B cell (primary cell): ENCODE data around the gene EGFL7. TPM values are rescaled to one million over a fixed set of nuclear protein-coding genes. Genes with fewer than 3 reads are reported as not detected.

Experiments used
- ATAC-seq: fragments of 200-7000 bp; cut with Tn5 transposase; one replicate; pipeline ENCODE4 v1.10.0; 2021; ENCODE audit warnings: low read depth, mild to moderate bottlenecking, moderate number of reproducible peaks, moderate library complexity
- CTCF ChIA-PET: fragments of 350-600 bp; sonication (Branson Sonifier 250); formaldehyde crosslinking; loops from one replicate; lab custom pipeline; 2021; ENCODE audit warnings: antibody characterized with exemption, inconsistent platforms; lab: Charles Lee
- POLR2A ChIA-PET: fragments of 350-600 bp; sonication (Branson Sonifier 250); formaldehyde crosslinking; loops from one replicate; lab custom pipeline; 2021; ENCODE audit warnings: antibody characterized with exemption; lab: Charles Lee
- DNase-seq: peaks from one replicate; pipeline ENCODE4 v3.0.0; 2013
- H2AFZ ChIP-seq: 2 replicates; pipeline ENCODE4 v1.6.1; 2012; ENCODE audit warnings: mild to moderate bottlenecking, low read depth, low read length; ENCODE audit not compliant: insufficient read depth, poor library complexity, severe bottlenecking
- H3K27ac ChIP-seq, 2 donors: 1 replicate in 1 of 2; 2 replicates in 1 of 2; pipeline ENCODE4 v1.5.1; 2012 to 2013; ENCODE audit warnings: low read length in 2 of 2, mild to moderate bottlenecking in 2 of 2, moderate library complexity in 1 of 2
- H3K27me3 ChIP-seq, 4 experiments: fragments of 200-600 bp in 1 of 4; sonication (generic) in 1 of 4; replicated peaks in 1 of 4; 1 replicate in 2 of 4; 2 replicates in 2 of 4; pipeline versions ENCODE4 v1.6.1 to v1.7.0; 2013 to 2016; ENCODE audit warnings: low read length in 3 of 4, mild to moderate bottlenecking in 2 of 4, mixed read lengths in 1 of 4, moderate library complexity in 1 of 4; ENCODE audit not compliant: insufficient read depth in 4 of 4, control insufficient read depth in 3 of 4; ENCODE audit errors: control extremely low read depth in 1 of 4
- H3K36me3 ChIP-seq, 2 experiments: replicated peaks in 1 of 2; 1 replicate in 1 of 2; 2 replicates in 1 of 2; pipeline versions ENCODE4 v1.6.1 to v1.7.1; 2013; ENCODE audit warnings: low read length in 1 of 2; ENCODE audit not compliant: insufficient read depth in 2 of 2, control insufficient read depth in 1 of 2; ENCODE audit errors: control extremely low read depth in 1 of 2, extremely low read depth in 1 of 2
- H3K4me1 ChIP-seq, 2 donors: fragments of 200-600 bp in 1 of 2; sonication (generic) in 1 of 2; 1 replicate in 1 of 2; 2 replicates in 1 of 2; pipeline versions ENCODE4 v1.5.1 to v1.6.1; 2013 to 2017; ENCODE audit warnings: low read length in 2 of 2; ENCODE audit not compliant: control insufficient read depth in 2 of 2, insufficient read depth in 2 of 2
- H3K4me2 ChIP-seq: replicated peaks from 2 replicates; pipeline ENCODE3; 2012; ENCODE audit warnings: mild to moderate bottlenecking, low read depth, low read length; ENCODE audit not compliant: poor library complexity, severe bottlenecking
- H3K4me3 ChIP-seq, 5 experiments: fragments of 200-600 bp in 1 of 5; sonication (generic) in 1 of 5; 1 replicate in 3 of 5; 2 replicates in 2 of 5; pipeline versions ENCODE4 v1.5.1 to v1.7.0; 2011 to 2016; ENCODE audit warnings: low read length in 4 of 5, mild to moderate bottlenecking in 4 of 5, low read depth in 2 of 5, control low read depth in 1 of 5, moderate library complexity in 1 of 5; ENCODE audit not compliant: insufficient read depth in 1 of 5; ENCODE audit errors: control extremely low read depth in 1 of 5, extremely low read depth in 1 of 5
- H3K79me2 ChIP-seq: fragments of 200-600 bp; sonication (generic); one replicate; pipeline ENCODE4 v1.6.0; 2016; ENCODE audit warnings: low read length; ENCODE audit not compliant: control insufficient read depth, insufficient read depth
- H3K9ac ChIP-seq: fragments of 200-600 bp; sonication (generic); 2 replicates; pipeline ENCODE4 v1.6.1; 2017; ENCODE audit warnings: mild to moderate bottlenecking, low read length, moderate library complexity
- H3K9me3 ChIP-seq, 3 donors: one replicate each; pipeline versions ENCODE4 v1.6.1 to v1.7.1; 2013; ENCODE audit warnings: low read length in 2 of 3; ENCODE audit not compliant: control insufficient read depth in 2 of 3, insufficient read depth in 1 of 3; ENCODE audit errors: control extremely low read depth in 1 of 3
- H4K20me1 ChIP-seq: 2 replicates; pipeline ENCODE4 v1.6.0; 2012; ENCODE audit warnings: mild to moderate bottlenecking, low read length; ENCODE audit not compliant: insufficient read depth, control insufficient read depth, poor library complexity, severe bottlenecking
- H3K27ac Mint-ChIP-seq: one replicate; pipeline ENCODE4 v1.8.0; 2021; ENCODE audit warnings: mixed read lengths
- H3K27me3 Mint-ChIP-seq: one replicate; pipeline ENCODE4 v1.8.0; 2021; ENCODE audit warnings: mixed read lengths
- H3K4me1 Mint-ChIP-seq: one replicate; pipeline ENCODE4 v1.8.0; 2021; ENCODE audit warnings: mixed read lengths
- H3K4me3 Mint-ChIP-seq: one replicate; pipeline ENCODE4 v1.8.0; 2021; ENCODE audit warnings: mixed read lengths
- H3K9me3 Mint-ChIP-seq: one replicate; pipeline ENCODE4 v1.8.0; 2022; ENCODE audit warnings: mixed read lengths; ENCODE audit not compliant: insufficient read depth
- CTCF ChIP-seq: fragments of 200-600 bp; IDR thresholded peaks from one replicate; pipeline ENCODE4 v1.8.0; 2022; ENCODE audit warnings: antibody characterized with exemption, mild to moderate bottlenecking
- EZH2 ChIP-seq: IDR thresholded peaks from 2 replicates; pipeline ENCODE4 v1.6.1; 2012; ENCODE audit warnings: borderline replicate concordance, low read depth, mild to moderate bottlenecking, moderate library complexity, low read length; ENCODE audit not compliant: insufficient read depth, poor library complexity, severe bottlenecking
- WGBS: methylation state at CpG from one replicate; pipeline ENCODE4 v1.1.5; 2013; ENCODE audit warnings: missing lambda C conversion rate; ENCODE audit not compliant: insufficient coverage; 5-methylcytosine and 5-hydroxymethylcytosine counted together
- intact Hi-C: fragments of 100-400 bp; cut with micrococcal nuclease; formaldehyde crosslinking; loops from one replicate; pipeline ENCODE4 v1.10.0; 2022
- polyA plus RNA-seq: library from polyadenylated mRNA; depleted of rRNA; stranded (reverse); fragments of >200 nt; gene quantifications from 2 replicates; pipeline ENCODE4 v1.2.3, GENCODE V29; 2012
- total RNA-seq, 2 donors: library from RNA; stranded (reverse); fragments of 120-200 nt in 1 of 2; gene quantifications; 1 replicate in 1 of 2; 2 replicates in 1 of 2; pipeline versions ENCODE4 v1.2.3 to v1.2.4, GENCODE V29; 2013 to 2022

Gene EGFL7
- total and polyA plus RNA-seq, 2 donors (not counting 1 experiment from before 2014, with no cell fraction given): 0.34 TPM; not detected in 1

DNA sequence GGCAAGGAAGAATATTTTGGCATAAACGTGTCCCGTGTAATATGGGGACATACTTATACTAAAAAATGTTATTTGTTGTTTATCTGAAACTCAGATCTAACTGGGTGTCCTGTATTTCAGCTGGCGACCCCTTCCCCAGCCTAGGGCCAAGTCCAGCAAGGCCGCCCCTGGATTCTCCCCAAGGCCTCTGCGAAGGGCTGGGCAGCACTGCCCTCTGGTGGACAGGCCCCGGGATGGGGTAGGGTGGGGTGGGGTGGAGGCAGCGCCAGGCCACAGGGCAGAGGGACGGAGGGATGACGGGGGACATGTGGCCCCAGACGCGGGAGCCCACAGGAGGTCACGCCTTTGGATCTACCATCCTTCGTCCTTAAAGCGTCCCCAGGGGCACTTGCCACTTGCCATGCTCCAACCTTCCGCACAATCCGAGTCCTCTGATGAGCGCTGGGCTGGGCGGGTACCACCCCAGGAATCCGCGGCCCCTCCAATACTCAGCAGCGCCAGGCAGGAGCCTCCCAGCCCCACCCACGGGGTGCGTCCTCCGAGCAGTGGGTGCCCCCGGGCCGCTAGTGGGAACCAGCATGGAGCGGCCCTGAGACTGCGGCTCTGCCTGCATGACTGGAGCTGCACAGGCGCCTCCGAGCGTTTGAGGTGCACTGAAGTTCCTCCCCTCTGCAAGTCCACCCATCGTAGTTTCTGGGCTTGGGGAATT, 31.6 kb downstream of the EGFL7 start:
- no peak overlapping the region for H3K4me2 ChIP-seq
- H3K4me3 ChIP-seq: no peak overlapping the region
- peaks cover 11% of the 10 kb centered on the region for H3K27me3 Mint-ChIP-seq
- peaks cover 3 to 19% of the 10 kb centered on the region in 2 donors for H3K4me1 ChIP-seq
- peaks cover 9% of the 10 kb centered on the region for H3K4me1 Mint-ChIP-seq
- no peak overlapping the region for H3K9ac ChIP-seq
- H3K27ac Mint-ChIP-seq: no peak overlapping the region
- 64% methylated on average over 29 of the region's 32 CpGs for WGBS
- CTCF ChIA-PET: interaction anchor here (0.6 to 2.4 kb wide), 2 partner anchors 33 to 348 kb away, joined by 4 to 7 read pairs; no protein-coding TSS in a partner anchor
- peaks cover 0 to 29% (median 7%) of the 10 kb centered on the region in 4 experiments for H3K27me3 ChIP-seq
- H3K4me3 Mint-ChIP-seq: no peak overlapping the region
- TF ChIP-seq CTCF: peak; percentile 45
- no peak for TF ChIP-seq EZH2
- H4K20me1 ChIP-seq: no peaks in the 10 kb centered on the region
- no peaks in the 10 kb centered on the region for H3K79me2 ChIP-seq
- H3K27ac ChIP-seq: no peak overlapping the region
- ATAC-seq (peak; percentile 65), DNase-seq (peak; percentile 50)
- H3K9me3 Mint-ChIP-seq: no peaks in the 10 kb centered on the region
- POLR2A ChIA-PET: no interaction called here
- H3K9me3 ChIP-seq: no peaks in the 10 kb centered on the region
- intact Hi-C loops: no loop called here
- H2AFZ ChIP-seq: no peak overlapping the region
- H3K36me3 ChIP-seq: no peaks in the 10 kb centered on the region

DNA sequence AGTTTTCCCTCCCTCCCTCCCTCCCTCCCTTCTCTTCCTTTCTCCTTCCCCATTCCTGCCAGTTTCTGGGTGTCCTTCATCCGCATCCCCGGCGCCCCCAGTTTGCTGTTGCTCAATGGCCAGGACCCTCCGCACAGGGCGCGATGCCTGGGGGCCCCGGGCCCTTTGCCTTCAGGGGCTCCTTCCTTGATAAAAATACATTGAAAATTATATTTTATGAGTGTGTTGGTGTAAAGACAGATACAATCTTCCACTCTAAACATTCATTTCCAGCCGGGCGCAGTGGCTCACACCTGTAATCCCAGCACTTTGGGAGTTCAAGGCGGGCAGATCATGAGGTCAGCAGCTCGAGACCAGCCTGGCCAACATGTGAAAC, 32.1 kb downstream of the EGFL7 start:
- Mint-ChIP-seq H3K27ac (no peak overlapping the region), H3K27me3 (peaks cover 11% of the 10 kb centered on the region), H3K4me1 (peaks cover 9% of the 10 kb centered on the region), H3K4me3 (no peak overlapping the region), H3K9me3 (no peaks in the 10 kb centered on the region)
- intact Hi-C loops: no loop called here
- Histone ChIP-seq H4K20me1 (no peaks in the 10 kb centered on the region), H3K4me2 (no peak overlapping the region), H3K4me3 (no peak overlapping the region), H3K9me3 (no peaks in the 10 kb centered on the region), H3K4me1 (peaks cover 5 to 21% of the 10 kb centered on the region in 2 donors), H3K79me2 (no peaks in the 10 kb centered on the region), H3K36me3 (no peaks in the 10 kb centered on the region), H3K27me3 (peaks cover 0 to 29% (median 7%) of the 10 kb centered on the region in 4 experiments), H3K9ac (no peak overlapping the region), H3K27ac (no peak overlapping the region), H2AFZ (no peak overlapping the region)
- TF ChIP-seq EZH2: no peak
- no peak for TF ChIP-seq CTCF
- ChIA-PET POLR2A (no interaction called here), CTCF (interaction anchor here (1.2 to 2.4 kb wide), 2 partner anchors 21 to 32 kb away, joined by 3 to 7 read pairs; no protein-coding TSS in a partner anchor)
- ATAC-seq: no peak
- WGBS: 97% methylated on average over 4 of the region's 11 CpGs
- no peak for DNase-seq
